PC-9 (cell line): ENCODE results near the gene TAOK1. TPM values are rescaled to one million over a fixed set of nuclear protein-coding genes. Genes with fewer than 3 reads are reported as not detected.

Source experiments
- BruUV-seq: library from RNA; stranded (reverse); fragments of 400-500 nt; replicated peaks from 2 replicates; lab custom pipeline; 2021; lab: Mats Ljungman, UMichigan
- CTCF ChIA-PET: fragments of 300-600 bp; sonication (Branson Sonifier 250); formaldehyde crosslinking; loops from one replicate; lab custom pipeline; 2022; ENCODE audit warnings: antibody characterized with exemption; lab: Charles Lee
- POLR2A ChIA-PET: fragments of 300-600 bp; sonication (Branson Sonifier 250); formaldehyde crosslinking; loops from one replicate; lab custom pipeline; 2022; ENCODE audit warnings: antibody characterized with exemption; ENCODE audit not compliant: unreplicated experiment; lab: Charles Lee
- DNase-seq, 2 experiments: peaks; one replicate each; pipeline versions ENCODE4 v3.0.0 to v3.0.0-alpha.2; 2015 to 2022; ENCODE audit warnings: mixed read lengths in 1 of 2
- H2AFZ ChIP-seq: fragments of 200-600 bp; sonication (generic); 2 replicates; pipeline ENCODE4 v1.8.1; 2017; ENCODE audit warnings: antibody characterized with exemption
- H3F3A ChIP-seq: fragments of 200-600 bp; sonication (generic); 2 replicates; pipeline ENCODE4 v1.8.1; 2017; ENCODE audit warnings: antibody characterized with exemption, mild to moderate bottlenecking, low read depth; ENCODE audit not compliant: insufficient read depth
- H3K27ac ChIP-seq: fragments of 200-600 bp; sonication (generic); 2 replicates; pipeline ENCODE4 v1.6.1; 2016; ENCODE audit warnings: mixed run types
- H3K27me3 ChIP-seq: fragments of 200-600 bp; sonication (generic); 2 replicates; pipeline ENCODE4 v1.6.1; 2016; ENCODE audit warnings: low read depth, mixed run types; ENCODE audit not compliant: insufficient read depth
- H3K36me3 ChIP-seq: fragments of 200-600 bp; sonication (generic); 2 replicates; pipeline ENCODE4 v1.6.1; 2016; ENCODE audit warnings: low read depth, mixed run types
- H3K4me1 ChIP-seq: fragments of 200-600 bp; sonication (generic); replicated peaks from 2 replicates; pipeline ENCODE4 v1.6.1; 2016; ENCODE audit warnings: mixed run types; ENCODE audit not compliant: insufficient read depth
- H3K4me2 ChIP-seq: fragments of 200-600 bp; sonication (generic); 2 replicates; pipeline ENCODE4 v1.6.1; 2017; ENCODE audit warnings: mixed run types
- H3K4me3 ChIP-seq: fragments of 200-600 bp; sonication (generic); 2 replicates; pipeline ENCODE4 v1.6.1; 2016; ENCODE audit warnings: mixed run types
- H3K79me2 ChIP-seq: fragments of 200-600 bp; sonication (generic); 2 replicates; pipeline ENCODE4 v1.6.1; 2017; ENCODE audit warnings: low read depth, mixed run types
- H3K9me2 ChIP-seq: fragments of 200-600 bp; sonication (generic); 2 replicates; pipeline ENCODE4 v1.8.1; 2017; ENCODE audit warnings: mild to moderate bottlenecking; ENCODE audit not compliant: insufficient read depth
- H3K9me3 ChIP-seq: fragments of 200-600 bp; sonication (generic); 2 replicates; pipeline ENCODE4 v1.8.1; 2016; ENCODE audit warnings: low read depth; ENCODE audit not compliant: insufficient read depth
- H4K20me1 ChIP-seq: fragments of 200-600 bp; sonication (generic); 2 replicates; pipeline ENCODE4 v1.8.1; 2017; ENCODE audit not compliant: insufficient read depth
- EZH2 ChIP-seq: fragments of 200-600 bp; sonication (generic); IDR thresholded peaks from 2 replicates; pipeline ENCODE4 v1.8.0; 2017; ENCODE audit warnings: antibody characterized with exemption, low read depth
- intact Hi-C: fragments of 100-400 bp; cut with micrococcal nuclease; formaldehyde crosslinking; loops from one replicate; pipeline ENCODE4 v1.10.0; 2022; ENCODE audit not compliant: unreplicated experiment
- total RNA-seq: library from RNA; stranded (reverse); gene quantifications from 2 replicates; pipeline ENCODE4 v1.2.3, GENCODE V29; 2021
- TF ChIP-seq, protein P1 (sequence below): fragments of 200-600 bp; sonication (generic); conservative IDR thresholded peaks from 2 replicates; pipeline ENCODE4 v1.6.1; 2017; ENCODE audit warnings: mixed run types, antibody characterized with exemption, mild to moderate bottlenecking, moderate library complexity

TAOK1 gene
- total RNA-seq, 1 experiment from 2014 or later, result 51.1 TPM

DNA sequence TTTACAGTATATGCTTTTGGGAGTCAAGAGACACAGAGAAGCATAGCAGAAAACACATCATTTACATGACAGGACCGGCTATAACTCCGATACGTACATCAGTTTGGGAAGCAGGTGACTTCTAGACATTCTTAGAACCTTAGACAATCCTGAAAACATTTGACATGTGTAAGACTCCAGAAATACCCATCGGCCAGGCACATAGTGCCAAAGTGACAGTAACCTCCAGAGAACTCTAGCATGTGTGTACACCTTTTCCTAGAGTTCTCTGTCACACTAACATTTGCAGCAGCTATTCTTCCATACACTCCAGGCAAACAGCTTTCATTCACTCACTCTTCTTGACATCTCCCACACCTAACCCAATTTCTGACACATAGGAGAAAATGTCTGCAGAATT is 3.4 kb upstream of the TAOK1 start:
- CTCF ChIA-PET, result interaction anchor here (0.6 kb wide), 1 partner anchor 84 kb away, joined by 6 read pairs; no protein-coding TSS in a partner anchor
- Histone ChIP-seq H4K20me1 (no peaks in the 10 kb centered on the region), H3K27me3 (no peaks in the 10 kb centered on the region), H3K9me3 (no peaks in the 10 kb centered on the region), H3K79me2 (peaks cover 11% of the 10 kb centered on the region), H3K36me3 (no peaks in the 10 kb centered on the region), H3K27ac (no peak overlapping the region), H2AFZ (no peak overlapping the region), H3K9me2 (no peaks in the 10 kb centered on the region), H3K4me1 (peaks cover 15% of the 10 kb centered on the region; the same call in 1 of the 2 replicates), H3F3A (no peaks in the 10 kb centered on the region), H3K4me2 (no peak overlapping the region), H3K4me3 (no peak overlapping the region)
- BruUV-seq, result no TSS peak
- intact Hi-C loops, result no loop called here
- no peak for DNase-seq
- POLR2A ChIA-PET, result no interaction called here
- TF ChIP-seq EZH2, result no peak
- TF ChIP-seq, protein P1, sequence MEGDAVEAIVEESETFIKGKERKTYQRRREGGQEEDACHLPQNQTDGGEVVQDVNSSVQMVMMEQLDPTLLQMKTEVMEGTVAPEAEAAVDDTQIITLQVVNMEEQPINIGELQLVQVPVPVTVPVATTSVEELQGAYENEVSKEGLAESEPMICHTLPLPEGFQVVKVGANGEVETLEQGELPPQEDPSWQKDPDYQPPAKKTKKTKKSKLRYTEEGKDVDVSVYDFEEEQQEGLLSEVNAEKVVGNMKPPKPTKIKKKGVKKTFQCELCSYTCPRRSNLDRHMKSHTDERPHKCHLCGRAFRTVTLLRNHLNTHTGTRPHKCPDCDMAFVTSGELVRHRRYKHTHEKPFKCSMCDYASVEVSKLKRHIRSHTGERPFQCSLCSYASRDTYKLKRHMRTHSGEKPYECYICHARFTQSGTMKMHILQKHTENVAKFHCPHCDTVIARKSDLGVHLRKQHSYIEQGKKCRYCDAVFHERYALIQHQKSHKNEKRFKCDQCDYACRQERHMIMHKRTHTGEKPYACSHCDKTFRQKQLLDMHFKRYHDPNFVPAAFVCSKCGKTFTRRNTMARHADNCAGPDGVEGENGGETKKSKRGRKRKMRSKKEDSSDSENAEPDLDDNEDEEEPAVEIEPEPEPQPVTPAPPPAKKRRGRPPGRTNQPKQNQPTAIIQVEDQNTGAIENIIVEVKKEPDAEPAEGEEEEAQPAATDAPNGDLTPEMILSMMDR, result no peak

DNA sequence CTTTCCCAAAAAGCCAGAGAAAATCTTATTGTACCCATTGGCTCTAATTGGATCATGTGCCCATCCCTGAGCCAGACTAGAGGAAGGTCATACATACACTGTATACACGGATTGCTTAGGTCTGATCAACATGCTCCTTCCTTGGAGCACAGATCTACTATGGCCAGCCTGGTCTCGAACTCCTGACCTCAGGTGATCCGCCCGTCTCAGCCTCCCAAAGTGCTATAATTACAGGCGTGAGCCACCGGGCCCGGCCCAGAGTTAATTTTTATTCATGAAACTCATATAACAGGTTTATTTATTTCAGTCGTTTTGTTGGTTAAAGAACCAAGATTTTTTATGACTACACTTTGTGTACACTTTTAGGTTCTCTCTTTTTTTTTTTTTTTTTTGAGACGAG is 1.2 kb upstream of the TAOK1 start:
- no peaks in the 10 kb centered on the region for H3K9me3 ChIP-seq
- TF ChIP-seq EZH2, result no peak
- TF ChIP-seq, protein P1, result no peak
- ChIA-PET CTCF (no interaction called here), POLR2A (no interaction called here)
- no peak overlapping the region for H3K4me3 ChIP-seq
- no peaks in the 10 kb centered on the region for H3K9me2 ChIP-seq
- peaks cover 11% of the 10 kb centered on the region; the same call in 1 of the 2 replicates for H3F3A ChIP-seq
- no TSS peak for BruUV-seq
- DNase-seq, result no peak
- no peak overlapping the region for H2AFZ ChIP-seq
- H3K27me3 ChIP-seq, result no peaks in the 10 kb centered on the region
- no peak overlapping the region for H3K4me2 ChIP-seq
- intact Hi-C loops, result no loop called here
- no peak overlapping the region for H3K27ac ChIP-seq
- H3K36me3 ChIP-seq, result 0 out of 2 replicates have a peak, but pooled peaks cover 8% of the 10 kb centered on the region
- peaks cover 36% of the 10 kb centered on the region for H3K4me1 ChIP-seq
- peaks cover 32% of the 10 kb centered on the region for H3K79me2 ChIP-seq
- H4K20me1 ChIP-seq, result peaks cover 4% of the 10 kb centered on the region; the same call in 1 of the 2 replicates

DNA sequence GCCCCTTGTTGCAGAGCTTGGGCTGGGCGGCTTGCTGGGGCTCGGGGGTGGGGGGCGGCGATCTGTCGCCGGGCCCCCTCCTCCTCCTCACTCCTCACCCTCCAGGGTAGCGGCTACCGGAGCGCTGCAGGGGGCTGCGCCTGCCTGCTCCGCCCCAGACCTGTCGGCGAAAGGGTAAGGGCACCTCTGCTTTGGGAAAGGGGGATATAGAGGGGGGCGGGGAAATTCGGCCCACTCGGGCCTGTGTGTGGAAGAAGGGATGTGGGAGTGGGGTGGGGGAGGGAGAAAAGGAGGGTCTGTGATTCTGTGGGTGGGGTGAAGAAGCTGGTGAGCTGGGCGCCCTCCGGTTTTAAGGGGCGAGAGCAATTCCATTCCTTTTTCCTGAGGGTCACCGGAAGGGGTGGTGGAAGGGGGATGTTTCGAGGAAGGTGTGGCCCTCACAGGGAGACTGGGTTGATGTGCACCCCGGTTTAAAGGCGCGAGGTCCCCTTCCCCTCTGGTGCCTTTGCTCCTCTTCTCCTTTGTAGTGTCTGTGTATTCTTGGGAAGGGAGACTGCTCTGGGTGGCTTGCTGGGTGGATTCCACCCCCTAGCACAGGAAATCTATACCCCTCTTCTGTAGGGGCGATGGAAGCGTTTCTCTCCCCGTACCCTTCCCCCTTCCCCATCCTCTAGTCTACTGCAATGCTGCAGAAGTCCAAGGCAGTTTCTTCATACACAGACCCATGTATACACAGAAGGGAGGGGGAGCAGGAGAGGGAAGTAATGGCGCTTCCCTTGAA is 878 bp downstream of the TAOK1 start:
- peak in 1 of 2 experiments; percentile 7 for DNase-seq
- no peaks in the 10 kb centered on the region for H3K9me3 ChIP-seq
- intact Hi-C loops, result no loop called here
- H3K4me3 ChIP-seq, result peak overlapping the region; percentile 79
- CTCF ChIA-PET, result interaction anchor here (0.5 to 0.8 kb wide), 2 partner anchors 21 to 249 kb away, joined by 4 read pairs; no protein-coding TSS in a partner anchor
- H3K4me2 ChIP-seq, result peak overlapping the region; percentile 97
- TF ChIP-seq, protein P1, result no peak
- TF ChIP-seq EZH2, result no peak
- peaks cover 11% of the 10 kb centered on the region; the same call in 1 of the 2 replicates for H3F3A ChIP-seq
- peaks cover 54% of the 10 kb centered on the region for H3K79me2 ChIP-seq
- H3K27me3 ChIP-seq, result no peaks in the 10 kb centered on the region
- H3K27ac ChIP-seq, result no peak overlapping the region
- BruUV-seq, result TSS peak; percentile 40
- H3K9me2 ChIP-seq, result no peaks in the 10 kb centered on the region
- H3K4me1 ChIP-seq, result peaks cover 30% of the 10 kb centered on the region
- H3K36me3 ChIP-seq, result 0 out of 2 replicates have a peak, but pooled peaks cover 9% of the 10 kb centered on the region
- peaks cover 16% of the 10 kb centered on the region for H4K20me1 ChIP-seq
- POLR2A ChIA-PET, result interaction anchor here (0.6 kb wide), 2 partner anchors 15 to 101 kb away, joined by 5 read pairs; no protein-coding TSS in a partner anchor
- peak overlapping the region; percentile 69 for H2AFZ ChIP-seq
